ENCODE results near the gene GCA.

DNA sequence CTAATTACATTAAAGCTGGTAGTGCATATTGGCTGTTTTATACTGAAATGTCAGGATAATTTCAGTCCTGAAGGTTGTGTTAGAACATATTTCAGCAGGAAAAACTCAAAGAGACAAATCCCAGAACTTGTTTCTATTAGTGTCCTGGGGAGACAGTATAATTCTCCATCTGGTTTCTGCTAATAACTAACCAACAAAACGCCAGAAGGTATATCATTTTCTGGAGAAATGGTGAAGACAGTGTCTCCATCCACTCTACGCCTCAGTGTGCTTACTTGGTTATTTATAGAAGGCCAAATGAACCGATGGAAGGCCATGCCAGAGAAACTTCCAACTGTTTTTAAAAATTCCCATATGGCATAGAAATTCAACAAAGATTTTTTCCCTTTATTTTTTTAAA lies 41.6 kb downstream of the GCA start:
- TF ChIP-seq, protein P1, sequence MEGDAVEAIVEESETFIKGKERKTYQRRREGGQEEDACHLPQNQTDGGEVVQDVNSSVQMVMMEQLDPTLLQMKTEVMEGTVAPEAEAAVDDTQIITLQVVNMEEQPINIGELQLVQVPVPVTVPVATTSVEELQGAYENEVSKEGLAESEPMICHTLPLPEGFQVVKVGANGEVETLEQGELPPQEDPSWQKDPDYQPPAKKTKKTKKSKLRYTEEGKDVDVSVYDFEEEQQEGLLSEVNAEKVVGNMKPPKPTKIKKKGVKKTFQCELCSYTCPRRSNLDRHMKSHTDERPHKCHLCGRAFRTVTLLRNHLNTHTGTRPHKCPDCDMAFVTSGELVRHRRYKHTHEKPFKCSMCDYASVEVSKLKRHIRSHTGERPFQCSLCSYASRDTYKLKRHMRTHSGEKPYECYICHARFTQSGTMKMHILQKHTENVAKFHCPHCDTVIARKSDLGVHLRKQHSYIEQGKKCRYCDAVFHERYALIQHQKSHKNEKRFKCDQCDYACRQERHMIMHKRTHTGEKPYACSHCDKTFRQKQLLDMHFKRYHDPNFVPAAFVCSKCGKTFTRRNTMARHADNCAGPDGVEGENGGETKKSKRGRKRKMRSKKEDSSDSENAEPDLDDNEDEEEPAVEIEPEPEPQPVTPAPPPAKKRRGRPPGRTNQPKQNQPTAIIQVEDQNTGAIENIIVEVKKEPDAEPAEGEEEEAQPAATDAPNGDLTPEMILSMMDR (IDR thresholded peaks at IDR 0.05) = no peak
- no peak for TF ChIP-seq POLR2AphosphoS5 (IDR thresholded peaks at IDR 0.05)
- no peak for TF ChIP-seq POLR2A (IDR thresholded peaks at IDR 0.05)
